Omental fat pad (tissue), 4 donors: ENCODE data around the gene RRP12. TPM values are rescaled to one million over a fixed set of nuclear protein-coding genes. Genes with fewer than 3 reads are reported as not detected.

ENCODE experiments used
- ATAC-seq: fragments of 150-250 bp; one replicate; pipeline ENCODE4 v1.9.1; 2016; ENCODE audit warnings: mild to moderate bottlenecking, moderate library complexity; ENCODE audit not compliant: low FRiP score
- DNase-seq: peaks from one replicate; pipeline ENCODE4 v3.0.0-alpha.2; 2019; ENCODE audit warnings: low spot score
- CTCF ChIP-seq, 3 donors: fragments of 450-650 bp; IDR thresholded peaks; one replicate each; pipeline ENCODE4 v1.5.1; 2016 to 2017; ENCODE audit warnings: antibody characterized with exemption in 3 of 3, mild to moderate bottlenecking in 3 of 3, moderate library complexity in 2 of 3
- total RNA-seq, 4 donors: library from RNA; depleted of rRNA; stranded (reverse); fragments of >200 nt; gene quantifications; one replicate each; pipeline ENCODE4 v1.1.0, GENCODE V29; 2016

The RRP12 gene
- total RNA-seq, 4 donors from 2014 or later: 14.2 to 89.3 (median 18.7) TPM

GRCh38 chr10:97331153-97331703 is 69.9 kb downstream of the RRP12 start:
- TF ChIP-seq CTCF (IDR thresholded peaks at IDR 0.05): no peak
- ATAC-seq (no peak), DNase-seq (no peak)

- no peak for DNase-seq
- ATAC-seq: no peak
- no peak for TF ChIP-seq CTCF (IDR thresholded peaks at IDR 0.05)
These were observed 71.4 kb downstream of the RRP12 start for GRCh38 chr10:97329766-97330165.

GRCh38 chr10:97328646-97329453 is 72.3 kb downstream of the RRP12 start:
- TF ChIP-seq CTCF (IDR thresholded peaks at IDR 0.05): no peak
- ATAC-seq: no peak
- DNase-seq: no peak

GRCh38 chr10:97327348-97328294 is 73.5 kb downstream of the RRP12 start:
- DNase-seq: no peak
- TF ChIP-seq CTCF (IDR thresholded peaks at IDR 0.05): no peak
- no peak for ATAC-seq

- ATAC-seq: no peak
- DNase-seq: no peak
- TF ChIP-seq CTCF (IDR thresholded peaks at IDR 0.05): no peak
These were observed 75.4 kb downstream of the RRP12 start for GRCh38 chr10:97325754-97326153.

- DNase-seq: no peak
- no peak for ATAC-seq
- no peak for TF ChIP-seq CTCF (IDR thresholded peaks at IDR 0.05)
These were observed 77.6 kb downstream of the RRP12 start for GRCh38 chr10:97323501-97323900.
